NCI-H2029 treated with DMSO at 0.1 percent for 48 hours (cell line): ENCODE results near the gene STUB1.
"Not testable (repeated sequence)": the region's sequence is repeated elsewhere in the genome, so short reads cannot be mapped to it uniquely, and the experiment has no call there.

Source experiments
- DNase-seq: peaks from one replicate; lab custom pipeline; 2025; lab: John Stamatoyannopoulos, UW

Gene STUB1

DNA sequence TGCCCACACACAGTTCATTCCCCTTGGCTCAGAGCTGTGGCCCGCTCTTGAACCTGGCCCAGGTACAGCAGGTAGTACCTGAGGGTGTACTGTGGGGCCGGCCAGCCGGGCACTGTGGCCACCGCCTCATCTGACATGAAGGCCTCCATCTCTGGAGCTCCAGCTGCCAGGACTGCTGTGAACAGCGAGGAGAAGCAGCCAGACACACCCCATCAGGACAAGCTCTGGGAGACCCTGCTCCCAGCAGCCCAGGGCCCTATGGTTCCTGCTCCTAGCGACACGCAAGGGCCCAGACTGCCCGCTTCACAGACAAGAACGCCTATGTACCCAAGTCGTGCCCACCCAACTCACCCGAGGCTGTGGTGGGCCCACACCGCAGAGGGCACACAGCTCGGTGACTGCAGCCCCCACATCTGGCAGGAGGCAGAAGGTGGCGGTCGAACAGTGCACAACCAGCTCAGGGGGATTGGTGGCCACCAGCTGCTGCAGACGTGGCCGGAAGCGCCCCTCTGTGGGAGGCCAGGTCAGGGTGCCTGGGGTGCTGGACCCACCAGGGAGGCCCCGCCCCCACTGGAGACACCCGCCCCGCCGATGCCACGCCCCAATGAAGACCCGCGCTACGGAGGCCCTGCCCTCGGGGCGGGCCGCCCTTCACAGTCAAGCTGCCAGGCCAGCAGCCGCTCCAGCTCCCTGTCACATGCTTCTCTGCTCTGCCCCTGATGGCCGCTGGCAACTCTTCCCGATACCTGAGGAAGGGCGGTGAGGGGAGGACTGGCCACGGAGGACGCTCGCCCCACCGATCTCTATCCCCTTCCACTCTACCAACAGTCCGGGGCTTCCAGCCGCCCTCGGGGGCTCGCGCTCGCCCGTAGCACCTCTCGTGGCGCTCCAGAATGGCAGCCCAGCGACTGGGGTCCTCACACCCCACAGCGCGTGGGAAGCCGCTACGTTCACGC, 1.1 kb upstream of the STUB1 start:
- DNase-seq, result peak; percentile 26

DNA sequence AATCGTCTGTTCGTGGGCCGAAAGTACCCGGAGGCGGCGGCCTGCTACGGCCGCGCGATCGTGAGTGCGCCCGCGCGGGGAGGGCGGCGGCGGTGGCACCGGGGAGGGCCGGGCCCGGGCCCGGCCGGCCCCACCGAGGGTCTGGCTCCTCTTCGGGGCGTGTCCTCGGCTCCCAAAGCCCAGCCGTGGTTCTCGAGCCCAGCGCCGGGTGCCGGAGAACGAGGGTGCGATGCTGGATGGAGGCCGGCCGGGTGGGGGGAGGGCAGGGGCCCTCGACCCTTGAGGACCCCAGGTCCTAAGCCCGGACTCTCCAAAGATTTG, 375 bp downstream of the STUB1 start:
- no peak for DNase-seq

DNA sequence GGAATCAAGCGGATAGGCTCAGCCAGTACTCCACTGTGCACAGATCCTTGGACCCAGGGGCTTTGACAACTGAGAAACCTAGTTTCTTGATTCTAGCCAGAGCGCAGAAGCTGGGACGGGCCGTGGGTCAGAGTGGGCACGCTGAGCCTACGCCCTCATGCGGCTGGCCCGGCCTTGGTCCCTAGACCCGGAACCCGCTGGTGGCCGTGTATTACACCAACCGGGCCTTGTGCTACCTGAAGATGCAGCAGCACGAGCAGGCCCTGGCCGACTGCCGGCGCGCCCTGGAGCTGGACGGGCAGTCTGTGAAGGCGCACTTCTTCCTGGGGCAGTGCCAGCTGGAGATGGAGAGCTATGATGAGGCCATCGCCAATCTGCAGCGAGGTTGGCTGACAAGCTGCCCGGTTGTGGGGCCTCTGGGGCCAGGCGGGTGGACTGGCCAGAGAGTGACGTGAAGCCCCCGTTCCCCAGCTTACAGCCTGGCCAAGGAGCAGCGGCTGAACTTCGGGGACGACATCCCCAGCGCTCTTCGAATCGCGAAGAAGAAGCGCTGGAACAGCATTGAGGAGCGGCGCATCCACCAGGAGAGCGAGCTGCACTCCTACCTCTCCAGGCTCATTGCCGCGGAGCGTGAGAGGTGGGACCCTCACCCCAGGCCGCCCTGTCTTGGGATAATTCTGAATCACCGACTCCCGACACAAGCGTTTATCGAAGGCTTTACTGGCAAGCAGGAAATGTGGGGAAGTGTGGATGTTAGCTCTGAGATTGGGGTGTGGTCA, 946 bp downstream of the STUB1 start:
- no peak for DNase-seq

DNA sequence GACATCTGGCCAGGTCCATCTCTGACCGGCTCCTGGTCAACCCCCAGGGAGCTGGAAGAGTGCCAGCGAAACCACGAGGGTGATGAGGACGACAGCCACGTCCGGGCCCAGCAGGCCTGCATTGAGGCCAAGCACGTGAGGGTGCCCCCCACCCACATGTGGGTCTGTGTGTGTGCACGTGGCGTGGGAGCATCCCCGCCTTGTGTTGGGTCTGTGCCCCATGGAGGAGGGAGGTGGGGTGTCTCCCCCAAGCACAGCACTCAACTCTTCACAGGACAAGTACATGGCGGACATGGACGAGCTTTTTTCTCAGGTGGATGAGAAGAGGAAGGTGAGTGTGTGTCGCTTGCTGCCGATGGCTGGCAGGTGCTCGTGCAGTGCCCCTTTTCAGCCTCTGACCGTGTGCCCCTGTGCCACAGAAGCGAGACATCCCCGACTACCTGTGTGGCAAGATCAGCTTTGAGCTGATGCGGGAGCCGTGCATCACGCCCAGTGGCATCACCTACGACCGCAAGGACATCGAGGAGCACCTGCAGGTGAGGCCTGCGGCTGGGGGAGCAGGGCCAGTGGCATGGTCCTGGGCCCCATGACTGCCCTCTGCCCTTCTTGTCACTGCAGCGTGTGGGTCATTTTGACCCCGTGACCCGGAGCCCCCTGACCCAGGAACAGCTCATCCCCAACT, 1.7 kb downstream of the STUB1 start:
- no peak for DNase-seq

DNA sequence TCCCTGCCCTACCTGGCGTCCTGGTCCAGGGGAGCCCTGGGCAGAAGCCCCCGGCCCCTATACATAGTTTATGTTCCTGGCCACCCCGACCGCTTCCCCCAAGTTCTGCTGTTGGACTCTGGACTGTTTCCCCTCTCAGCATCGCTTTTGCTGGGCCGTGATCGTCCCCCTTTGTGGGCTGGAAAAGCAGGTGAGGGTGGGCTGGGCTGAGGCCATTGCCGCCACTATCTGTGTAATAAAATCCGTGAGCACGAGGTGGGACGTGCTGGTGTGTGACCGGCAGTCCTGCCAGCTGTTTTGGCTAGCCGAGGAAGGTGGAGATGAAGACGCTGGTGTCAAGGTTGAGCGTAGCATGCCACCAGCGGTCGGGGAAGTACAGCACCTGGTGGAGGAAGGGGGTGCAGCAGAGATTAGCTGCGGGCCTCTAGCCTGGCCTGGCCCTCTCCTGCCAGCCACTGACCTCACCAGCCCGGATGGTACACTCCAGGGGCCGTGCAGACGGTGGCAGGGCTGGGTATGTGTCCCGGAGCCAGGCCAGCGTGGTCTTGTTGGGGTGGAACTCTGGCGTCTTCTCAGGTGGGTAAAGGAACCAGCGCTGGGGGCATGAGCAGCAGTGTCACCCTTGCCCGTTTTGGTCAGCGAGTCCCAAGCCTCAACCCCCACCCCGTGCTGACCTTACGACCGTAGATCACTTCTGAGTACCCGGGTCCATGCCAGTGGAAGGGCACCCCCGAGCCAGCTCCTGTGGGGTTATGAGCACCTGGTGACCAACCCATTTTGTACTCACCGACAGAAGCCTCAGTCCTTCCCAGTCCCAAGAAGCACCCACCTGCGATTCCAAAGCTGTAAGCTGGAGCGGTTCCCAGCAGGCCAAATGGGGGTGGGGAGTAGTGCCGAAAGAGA, 2.5 kb downstream of the STUB1 start:
- no peak for DNase-seq

DNA sequence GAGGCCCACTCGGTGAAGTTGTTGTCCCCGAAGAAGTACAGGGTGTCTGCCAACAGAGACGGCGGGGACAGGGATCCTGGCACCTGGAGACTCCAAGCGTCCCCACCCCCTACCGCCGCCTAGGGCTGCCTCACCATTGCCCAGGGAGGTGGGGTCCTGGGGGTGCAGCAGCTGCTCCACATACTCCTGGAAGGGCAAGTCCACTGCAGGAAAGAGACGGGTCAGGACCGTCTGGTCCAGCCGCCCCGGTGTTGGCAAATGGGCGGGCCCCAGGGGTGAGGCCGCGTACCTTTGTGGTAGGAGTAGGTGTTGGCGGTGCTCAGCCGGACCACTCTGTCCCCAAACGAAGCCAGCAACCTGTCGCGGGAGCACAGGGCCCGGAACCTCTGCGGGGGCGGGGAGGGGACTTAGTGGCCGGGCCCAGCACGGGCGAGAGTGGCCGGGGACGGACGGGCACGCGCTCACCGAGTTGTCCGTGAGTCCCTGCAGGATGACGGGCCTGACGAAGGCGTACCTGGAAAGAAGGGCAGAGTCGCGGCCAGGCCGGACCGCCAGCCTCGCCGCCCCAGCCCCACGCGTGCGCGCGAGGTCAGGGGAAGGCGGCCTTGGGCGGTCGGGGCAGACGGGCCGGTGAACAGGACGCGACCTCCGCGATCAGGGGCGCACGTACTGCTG, 3.3 kb downstream of the STUB1 start:
- DNase-seq, result no peak

DNA sequence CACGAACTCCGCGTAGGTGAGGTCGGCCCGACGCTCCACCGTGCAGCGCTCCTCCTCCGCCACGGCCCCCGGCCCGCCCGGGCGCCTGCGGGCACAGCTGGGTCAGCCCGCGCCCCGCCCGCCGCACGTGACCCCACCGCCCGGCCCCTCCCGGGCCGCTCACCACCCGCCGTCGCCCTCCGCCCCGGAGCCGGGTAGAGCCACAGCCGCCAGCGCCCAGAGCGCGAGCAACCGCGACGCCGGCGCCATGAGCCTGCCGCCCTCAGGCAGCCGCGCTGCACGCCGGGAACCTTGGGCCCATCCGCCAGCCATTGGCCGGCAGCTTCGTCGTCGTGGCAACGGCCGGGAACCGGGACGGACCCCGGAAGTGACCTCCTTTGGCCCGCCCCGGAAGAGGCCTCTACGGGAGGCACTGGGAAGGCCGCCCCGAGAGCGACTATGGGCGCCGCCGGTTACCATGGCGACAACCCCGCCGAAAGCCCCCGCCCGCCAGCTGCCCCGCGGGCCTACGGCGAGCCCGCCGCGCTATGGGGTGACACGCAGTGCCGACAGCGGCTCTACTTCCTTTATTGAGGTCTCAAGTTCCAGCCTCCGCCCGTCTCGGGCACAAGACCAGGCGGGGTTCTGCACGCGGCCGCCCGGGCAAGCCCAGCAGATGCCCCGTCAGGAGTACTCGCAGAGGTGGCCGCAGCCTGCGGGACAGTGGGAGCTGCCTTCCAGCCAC, 4.0 kb downstream of the STUB1 start, which contains the start of gene JMJD8:
TSS of gene JMJD8 (minus strand) at position 264 of the 724 bp plus-strand sequence. CDS start at position 249, 15 bp downstream.
- DNase-seq, result peak; percentile 51

DNA sequence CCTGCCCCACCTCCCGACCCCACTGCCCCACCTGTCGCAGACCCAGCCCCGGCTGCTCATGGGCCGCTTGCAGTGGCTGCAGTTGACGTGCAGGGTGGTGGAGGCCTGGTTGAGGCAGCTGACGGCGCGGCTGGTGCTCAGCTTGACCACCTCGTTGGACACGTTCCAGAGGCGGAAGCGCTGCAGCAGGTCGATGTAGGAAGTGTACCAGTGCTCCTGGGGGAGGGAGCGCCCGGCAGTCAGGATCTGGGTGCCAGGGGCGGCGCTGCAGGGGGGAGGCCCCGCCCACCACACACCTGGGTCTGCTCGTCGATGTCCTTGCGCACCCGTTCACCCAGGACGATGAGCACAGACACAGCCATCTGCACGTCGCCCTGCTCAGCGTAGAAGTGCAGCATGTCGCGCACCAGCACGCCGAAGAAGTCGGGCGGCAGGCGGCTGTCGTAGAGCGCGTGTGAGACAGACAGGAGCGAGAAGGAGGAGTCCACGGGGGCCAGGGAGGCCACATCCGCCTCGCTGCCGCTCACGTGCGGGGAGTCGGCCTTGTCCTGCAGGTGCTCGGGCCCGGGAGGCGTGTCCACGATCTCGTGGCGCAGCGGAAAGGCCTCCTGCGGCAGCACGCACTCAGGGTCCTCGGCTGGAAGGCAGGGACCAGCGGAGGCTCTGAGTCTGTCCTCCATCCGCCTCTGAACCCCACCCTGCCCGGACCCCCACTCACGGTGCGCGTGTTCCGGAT, 4.9 kb downstream of the STUB1 start:
- peak; percentile 78 for DNase-seq

DNA sequence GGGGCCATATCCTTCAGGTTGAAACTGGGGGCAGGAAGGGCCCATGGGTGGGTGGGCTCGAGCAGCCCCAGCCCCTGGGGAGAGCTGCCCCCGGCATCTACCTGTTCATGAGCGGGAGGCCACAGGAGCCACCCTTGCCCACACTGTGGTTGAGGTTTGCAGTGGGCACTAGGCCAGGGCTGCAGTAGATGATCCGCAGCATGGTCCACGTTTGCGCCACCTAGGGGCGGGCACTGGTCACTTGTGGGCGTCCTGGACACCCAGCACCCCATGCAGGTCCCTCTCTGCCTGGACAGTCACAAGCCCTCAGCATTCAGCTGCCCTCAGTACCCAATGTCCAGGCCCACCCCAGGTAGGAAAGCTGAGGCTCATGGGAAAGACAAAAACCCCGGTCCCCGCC, 5.8 kb downstream of the STUB1 start:
- DNase-seq, result peak; percentile 32

DNA sequence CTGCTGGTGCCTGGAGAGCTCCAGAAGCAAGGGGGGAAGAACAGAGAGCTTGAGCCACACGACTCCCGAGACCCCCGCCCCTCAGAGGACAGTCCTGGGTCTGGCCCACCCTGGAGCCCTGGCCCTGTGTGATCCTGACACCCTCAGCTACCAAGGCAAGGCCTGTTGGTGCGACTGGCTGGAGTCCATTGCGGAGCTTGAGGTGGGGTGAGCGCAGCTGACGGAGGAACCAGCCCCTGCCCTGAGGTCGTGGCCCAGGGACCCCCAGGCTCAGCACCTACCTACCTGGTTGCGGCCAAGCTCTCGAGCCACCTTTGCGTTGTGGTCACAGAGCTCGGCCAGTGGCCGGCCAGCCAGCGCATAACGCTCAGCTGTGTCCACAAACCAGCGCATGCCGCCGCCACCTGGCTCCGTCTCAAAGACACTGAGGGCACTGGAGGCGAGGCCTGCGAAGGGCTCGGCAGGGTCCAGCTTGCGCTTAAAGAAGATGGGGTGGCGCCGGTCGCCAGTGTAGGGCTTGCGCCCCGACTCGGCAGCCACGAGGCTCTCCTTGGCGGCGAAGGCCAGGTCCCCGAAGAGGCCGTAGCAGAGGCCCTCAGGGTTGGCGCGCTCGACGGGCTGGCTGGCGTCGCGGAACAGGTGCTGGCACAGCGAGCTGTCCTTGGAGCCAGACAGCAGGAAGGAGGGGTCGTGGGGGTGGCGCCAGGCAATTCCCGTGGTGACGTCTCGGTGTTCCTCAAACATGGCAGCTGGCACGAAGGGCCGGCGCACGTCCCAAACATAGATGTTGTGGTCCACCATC, 6.5 kb downstream of the STUB1 start:
- no peak for DNase-seq

DNA sequence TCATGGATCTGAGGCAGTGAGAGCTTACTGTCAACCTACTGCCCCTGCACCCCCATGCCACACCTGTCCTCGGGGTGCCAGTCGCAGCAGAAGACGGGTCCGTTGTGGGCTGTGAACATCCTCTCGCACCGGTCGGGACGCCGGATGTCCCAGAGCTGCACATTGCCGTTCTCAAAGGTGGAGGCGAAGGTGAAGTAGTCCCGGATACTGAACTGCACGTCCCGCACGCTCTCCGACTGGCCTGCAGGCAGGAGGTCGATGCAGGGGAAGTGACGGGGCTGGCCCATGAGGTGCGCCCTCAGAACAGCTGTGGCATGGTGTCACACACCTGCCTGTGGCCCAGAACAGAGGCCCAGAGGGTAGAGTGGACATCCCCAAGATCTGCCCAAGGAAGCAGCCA, 7.3 kb downstream of the STUB1 start:
- DNase-seq, result no peak

DNA sequence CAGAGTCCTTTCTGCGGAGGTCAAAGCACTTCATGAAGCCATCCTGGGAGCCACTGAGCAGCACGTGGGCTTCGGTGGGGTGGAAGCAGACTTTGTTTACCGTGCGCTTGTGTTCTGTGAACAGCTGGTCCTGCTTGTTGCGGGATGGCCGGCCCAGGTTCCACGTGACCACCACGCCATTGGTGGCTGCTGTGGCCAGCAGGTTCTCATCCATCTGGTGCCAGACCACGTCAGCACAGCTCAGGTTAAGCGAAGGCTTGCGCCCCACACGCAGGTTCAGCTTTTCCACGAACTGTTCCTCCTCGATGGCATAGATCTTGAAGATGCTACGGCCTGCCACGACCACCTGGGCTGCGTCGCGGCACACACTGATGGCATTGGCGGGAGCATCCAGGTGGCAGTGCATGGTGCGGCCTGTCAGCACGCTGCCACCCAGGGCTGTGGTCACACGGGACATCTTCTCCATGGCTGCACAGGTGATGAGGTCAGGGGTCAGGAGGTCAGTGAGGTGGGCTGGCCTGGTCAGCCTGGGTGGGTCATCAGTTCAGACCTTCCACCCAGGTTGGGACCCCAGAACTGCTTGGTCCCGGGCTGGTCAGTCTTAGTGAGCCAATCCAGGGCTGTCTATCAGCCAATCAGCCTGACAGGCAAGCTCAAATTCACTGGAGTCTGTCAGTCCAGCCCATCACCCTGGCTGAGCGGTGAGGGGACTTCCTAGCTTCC, 9.1 kb downstream of the STUB1 start:
- no peak for DNase-seq

DNA sequence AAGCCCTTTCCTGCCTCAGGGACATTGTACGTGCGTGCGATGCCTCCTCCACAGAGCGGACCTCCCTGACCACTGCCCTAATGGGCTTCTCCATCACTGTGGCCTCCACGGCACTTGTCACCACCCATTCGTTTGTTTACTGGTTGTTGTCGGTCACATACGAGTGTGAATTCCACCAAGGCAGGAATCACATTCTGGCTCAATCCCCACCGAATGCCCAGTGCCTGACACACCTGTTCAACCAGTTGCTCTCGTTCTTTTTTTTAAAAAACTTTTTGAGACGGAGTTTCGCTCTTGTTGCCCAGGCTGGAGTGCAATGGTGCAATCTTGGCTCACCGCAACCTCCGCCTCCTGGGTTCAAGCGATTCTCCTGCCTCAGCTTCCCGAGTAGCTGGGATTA, 11.0 kb downstream of the STUB1 start:
- DNase-seq, result not testable (repeated sequence)

DNA sequence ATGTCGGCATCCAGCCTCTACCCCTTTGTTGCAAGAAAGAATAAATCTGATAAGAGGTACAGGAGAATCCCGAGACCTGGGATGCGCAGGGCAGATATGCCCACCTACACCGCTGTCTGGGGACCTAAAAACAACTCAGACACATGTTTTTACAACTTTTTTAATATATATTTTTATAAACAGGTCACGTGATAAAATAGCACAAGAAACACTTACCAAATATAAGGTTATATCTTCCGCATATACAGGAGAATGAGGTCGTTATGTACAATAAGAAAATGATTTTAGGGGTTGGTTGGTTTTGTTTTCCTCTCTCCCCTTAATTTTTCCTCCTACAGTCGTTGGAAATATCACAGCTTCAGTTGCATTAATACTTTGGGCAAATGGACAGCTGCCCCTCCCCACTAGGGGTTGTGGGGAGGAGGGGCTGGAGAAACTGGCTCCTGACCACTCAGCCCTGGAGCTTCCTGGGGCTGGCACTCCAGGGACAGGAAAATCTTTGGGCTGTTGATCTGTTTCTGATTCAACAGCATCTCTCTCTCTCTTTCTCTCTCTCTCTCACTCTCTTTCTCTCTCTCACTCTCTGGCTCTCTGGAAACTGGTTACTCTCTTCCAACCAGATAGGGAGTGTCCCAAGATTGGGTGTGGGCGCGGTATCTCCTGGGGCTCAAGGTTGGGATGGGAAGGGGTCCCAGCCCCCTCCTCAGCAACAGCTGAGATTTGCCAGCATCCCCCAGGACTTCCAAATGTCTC, 12.3 kb downstream of the STUB1 start:
- DNase-seq, result no peak

DNA sequence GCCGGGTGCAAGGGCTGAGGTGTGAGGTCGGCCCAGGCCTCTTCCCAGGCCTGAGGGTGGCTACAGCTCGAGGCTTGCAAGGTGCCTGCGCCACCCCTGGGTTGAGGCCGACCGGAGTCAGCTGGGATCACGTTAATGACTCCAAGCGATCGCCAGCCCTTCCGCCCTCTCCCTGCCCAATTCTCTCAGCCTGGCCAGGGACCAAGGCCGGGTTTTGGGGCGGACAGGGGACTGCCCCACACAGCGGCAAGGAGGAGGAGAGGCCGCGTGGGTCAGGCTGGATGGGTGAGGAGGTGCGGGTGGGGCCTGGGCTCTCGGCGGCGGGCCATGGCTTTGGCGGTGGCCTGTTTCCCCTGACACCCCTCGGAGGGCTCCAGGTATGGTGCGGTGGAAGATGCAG, 13.2 kb downstream of the STUB1 start:
- DNase-seq, result no peak

DNA sequence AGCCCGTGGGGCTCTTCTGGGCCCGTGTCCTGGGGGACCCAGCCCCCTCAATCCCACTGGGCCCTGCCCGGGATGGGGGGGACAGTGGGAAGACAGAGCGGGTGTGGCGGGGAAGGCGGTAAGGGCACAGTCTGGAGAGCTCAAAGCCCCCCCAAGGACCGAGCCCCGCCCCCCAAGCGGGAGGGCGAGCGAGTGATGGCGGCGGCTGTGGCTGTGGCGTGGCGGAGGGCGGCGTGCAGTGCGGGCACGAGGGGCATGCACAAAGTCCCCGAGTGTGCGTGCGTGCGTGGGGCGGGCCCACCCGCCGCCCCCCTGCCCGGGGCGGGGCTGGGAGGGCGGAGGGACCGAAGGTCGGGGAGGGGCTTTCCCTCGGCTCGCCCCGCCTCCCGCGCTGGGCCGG, 13.6 kb downstream of the STUB1 start:
- no peak for DNase-seq

DNA sequence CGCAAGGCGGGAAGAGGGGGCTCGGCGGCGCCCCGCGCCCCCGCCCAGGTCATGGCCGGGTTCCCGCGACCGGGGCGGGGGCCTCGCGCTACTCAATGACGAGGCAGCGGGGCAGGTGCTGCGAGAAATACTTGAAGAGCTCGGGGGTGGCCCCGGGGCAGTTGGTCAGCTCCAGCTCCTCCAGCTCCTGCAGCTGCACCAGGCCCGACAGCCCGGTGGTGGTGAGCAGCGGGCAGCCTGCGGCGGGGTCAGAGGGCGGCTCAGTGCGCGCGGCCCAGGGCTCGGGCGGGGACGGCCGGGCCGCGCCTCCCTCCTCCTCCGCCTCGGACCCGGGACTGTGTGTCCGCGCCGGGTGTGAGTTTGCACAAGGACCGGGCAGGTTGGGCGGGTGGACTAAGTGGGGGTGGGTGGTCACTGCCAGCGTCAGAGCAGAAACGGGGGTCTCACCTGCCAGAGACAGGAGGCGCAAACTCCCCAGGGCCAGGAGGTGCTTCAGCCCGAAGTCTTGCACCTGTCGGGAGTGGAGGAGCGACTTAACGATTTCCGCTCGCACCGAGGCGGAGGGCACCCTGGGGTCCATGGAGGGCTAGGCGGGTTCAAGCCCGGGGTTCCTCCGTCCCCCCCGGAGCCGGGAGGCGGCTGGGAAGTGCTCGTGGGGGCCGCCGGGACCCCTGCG, 14.1 kb downstream of the STUB1 start:
- no peak for DNase-seq
